ENCODE data around the gene PLA2G4B. TPM values are rescaled to one million over a fixed set of nuclear protein-coding genes. Genes with fewer than 3 reads are reported as not detected.

The PLA2G4B gene
- total and polyA plus RNA-seq, 9 of the 15 experiments (the other 6 are each of a cell fraction or from before 2014, with no cell fraction given) = 0.07 to 6.1 (median 2.8) TPM

DNA sequence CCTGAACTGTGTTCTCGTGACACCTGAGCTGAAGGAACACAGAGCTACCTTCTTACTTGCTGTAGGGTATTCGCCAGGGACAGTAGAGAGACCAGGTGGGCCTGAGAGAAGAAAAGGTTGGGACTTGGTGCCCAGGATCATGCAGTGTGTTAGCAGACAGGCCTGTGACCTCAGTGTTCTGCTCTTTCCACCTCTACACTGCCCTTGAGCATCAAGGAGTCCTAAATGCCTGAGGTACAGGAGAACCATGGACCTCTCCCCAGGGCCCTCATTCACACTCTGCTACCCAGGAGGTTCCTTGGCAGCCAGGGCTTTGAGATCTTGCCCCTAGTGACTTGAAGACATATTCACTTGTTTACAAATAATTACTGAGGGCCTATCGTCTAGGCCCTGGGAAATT, 32.9 kb upstream of the PLA2G4B start (continued):
- no peak for TF ChIP-seq MAZ (CRISPR knock-in tag; conservative IDR thresholded peaks at IDR 0.05 in 1 of 2, IDR thresholded peaks at IDR 0.05 in 1 of 2)
- TF ChIP-seq BRCA1 (IDR thresholded peaks at IDR 0.05) = no peak
- TF ChIP-seq BRCA1 (CRISPR knock-in tag; IDR thresholded peaks at IDR 0.05) = no peak
- no peak for TF ChIP-seq NFATC3 (IDR thresholded peaks at IDR 0.05)
- TF ChIP-seq, protein P1, sequence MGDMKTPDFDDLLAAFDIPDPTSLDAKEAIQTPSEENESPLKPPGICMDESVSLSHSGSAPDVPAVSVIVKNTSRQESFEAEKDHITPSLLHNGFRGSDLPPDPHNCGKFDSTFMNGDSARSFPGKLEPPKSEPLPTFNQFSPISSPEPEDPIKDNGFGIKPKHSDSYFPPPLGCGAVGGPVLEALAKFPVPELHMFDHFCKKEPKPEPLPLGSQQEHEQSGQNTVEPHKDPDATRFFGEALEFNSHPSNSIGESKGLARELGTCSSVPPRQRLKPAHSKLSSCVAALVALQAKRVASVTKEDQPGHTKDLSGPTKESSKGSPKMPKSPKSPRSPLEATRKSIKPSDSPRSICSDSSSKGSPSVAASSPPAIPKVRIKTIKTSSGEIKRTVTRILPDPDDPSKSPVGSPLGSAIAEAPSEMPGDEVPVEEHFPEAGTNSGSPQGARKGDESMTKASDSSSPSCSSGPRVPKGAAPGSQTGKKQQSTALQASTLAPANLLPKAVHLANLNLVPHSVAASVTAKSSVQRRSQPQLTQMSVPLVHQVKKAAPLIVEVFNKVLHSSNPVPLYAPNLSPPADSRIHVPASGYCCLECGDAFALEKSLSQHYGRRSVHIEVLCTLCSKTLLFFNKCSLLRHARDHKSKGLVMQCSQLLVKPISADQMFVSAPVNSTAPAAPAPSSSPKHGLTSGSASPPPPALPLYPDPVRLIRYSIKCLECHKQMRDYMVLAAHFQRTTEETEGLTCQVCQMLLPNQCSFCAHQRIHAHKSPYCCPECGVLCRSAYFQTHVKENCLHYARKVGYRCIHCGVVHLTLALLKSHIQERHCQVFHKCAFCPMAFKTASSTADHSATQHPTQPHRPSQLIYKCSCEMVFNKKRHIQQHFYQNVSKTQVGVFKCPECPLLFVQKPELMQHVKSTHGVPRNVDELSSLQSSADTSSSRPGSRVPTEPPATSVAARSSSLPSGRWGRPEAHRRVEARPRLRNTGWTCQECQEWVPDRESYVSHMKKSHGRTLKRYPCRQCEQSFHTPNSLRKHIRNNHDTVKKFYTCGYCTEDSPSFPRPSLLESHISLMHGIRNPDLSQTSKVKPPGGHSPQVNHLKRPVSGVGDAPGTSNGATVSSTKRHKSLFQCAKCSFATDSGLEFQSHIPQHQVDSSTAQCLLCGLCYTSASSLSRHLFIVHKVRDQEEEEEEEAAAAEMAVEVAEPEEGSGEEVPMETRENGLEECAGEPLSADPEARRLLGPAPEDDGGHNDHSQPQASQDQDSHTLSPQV (IDR thresholded peaks at IDR 0.05) = no peak
- no peak for TF ChIP-seq HDAC8 (tag; IDR thresholded peaks at IDR 0.05)

All from K562 (cell line).